ENCODE measurements around the gene LDB2. TPM values are rescaled to one million over a fixed set of nuclear protein-coding genes. Genes with fewer than 3 reads are reported as not detected.

The LDB2 gene
- polyA plus RNA-seq, 3 donors: not detected

GRCh38 chr4:16835597-16836247, 62.7 kb downstream of the LDB2 start:
- no peak for TF ChIP-seq CTCF (IDR thresholded peaks at IDR 0.05)

GRCh38 chr4:16834814-16835213, 63.6 kb downstream of the LDB2 start:
- H3K27ac Mint-ChIP-seq: no peak overlapping the region
- intact Hi-C loops (cut with micrococcal nuclease): no loop called here
- Histone ChIP-seq H3K4me2 (replicated peaks; ENCODE audit: extremely low read depth, low read length, poor library complexity, severe bottlenecking) (no peak overlapping the region), H3K9ac (ENCODE audit: insufficient read depth, low read length, poor library complexity, severe bottlenecking) (no peak overlapping the region), H4K20me1 (ENCODE audit: insufficient read depth, low read length) (no peaks in the 10 kb centered on the region), H3K27me3 (ENCODE audit: control insufficient read depth in 2 of 2, insufficient read depth in 2 of 2, low read length in 2 of 2) (no peaks in the 10 kb centered on the region), H2AFZ (ENCODE audit: insufficient read depth, low read depth, low read length, poor library complexity, severe bottlenecking) (no peak overlapping the region), H3K4me1 (ENCODE audit: control insufficient read depth in 1 of 2, insufficient read depth in 2 of 2, low read length in 2 of 2) (no peaks in the 10 kb centered on the region), H3K79me2 (ENCODE audit: insufficient read depth, low read length) (no peaks in the 10 kb centered on the region), H3K9me3 (replicated peaks in 1 of 2; ENCODE audit: control insufficient read depth in 1 of 2, insufficient read depth in 1 of 2, low read length in 2 of 2) (no peaks in the 10 kb centered on the region), H3K4me3 (replicated peaks in 1 of 3; ENCODE audit: low read depth in 2 of 3, low read length in 3 of 3) (no peak overlapping the region), H3K27ac (ENCODE audit: low read depth in 1 of 2, low read length in 2 of 2) (no peak overlapping the region), H3K36me3 (replicated peaks in 1 of 2; ENCODE audit: control insufficient read depth in 1 of 2, insufficient read depth in 2 of 2, low read length in 2 of 2) (no peaks in the 10 kb centered on the region)
- peaks cover 1 to 6% (median 1%) of the 10 kb centered on the region in 3 donors for H3K27me3 Mint-ChIP-seq (ENCODE audit: low read depth in 3 of 3)
- no peaks in the 10 kb centered on the region for H3K4me1 Mint-ChIP-seq
- peaks cover 0 to 4% (median 0%) of the 10 kb centered on the region in 7 donors for H3K9me3 Mint-ChIP-seq
- no CpG with 5 or more reads among the region's 2 CpGs for WGBS (ENCODE audit: insufficient coverage)
- no peak overlapping the region for H3K4me3 Mint-ChIP-seq
- no peaks in the 10 kb centered on the region for H3K36me3 Mint-ChIP-seq
- no peak for DNase-seq
- TF ChIP-seq CTCF (IDR thresholded peaks at IDR 0.05): no peak

More at GRCh38 chr4:16835597-16836247, 62.7 kb downstream of the LDB2 start:
- H3K4me1 Mint-ChIP-seq: no peaks in the 10 kb centered on the region
- Histone ChIP-seq H4K20me1 (ENCODE audit: insufficient read depth, low read length) (no peaks in the 10 kb centered on the region), H3K27me3 (ENCODE audit: control insufficient read depth in 2 of 2, insufficient read depth in 2 of 2, low read length in 2 of 2) (no peaks in the 10 kb centered on the region), H3K4me3 (replicated peaks in 1 of 3; ENCODE audit: low read depth in 2 of 3, low read length in 3 of 3) (no peak overlapping the region), H3K36me3 (replicated peaks in 1 of 2; ENCODE audit: control insufficient read depth in 1 of 2, insufficient read depth in 2 of 2, low read length in 2 of 2) (no peaks in the 10 kb centered on the region), H2AFZ (ENCODE audit: insufficient read depth, low read depth, low read length, poor library complexity, severe bottlenecking) (no peak overlapping the region), H3K4me2 (replicated peaks; ENCODE audit: extremely low read depth, low read length, poor library complexity, severe bottlenecking) (no peak overlapping the region), H3K9me3 (replicated peaks in 1 of 2; ENCODE audit: control insufficient read depth in 1 of 2, insufficient read depth in 1 of 2, low read length in 2 of 2) (no peaks in the 10 kb centered on the region), H3K9ac (ENCODE audit: insufficient read depth, low read length, poor library complexity, severe bottlenecking) (no peak overlapping the region), H3K4me1 (ENCODE audit: control insufficient read depth in 1 of 2, insufficient read depth in 2 of 2, low read length in 2 of 2) (no peaks in the 10 kb centered on the region), H3K27ac (ENCODE audit: low read depth in 1 of 2, low read length in 2 of 2) (no peak overlapping the region), H3K79me2 (ENCODE audit: insufficient read depth, low read length) (no peaks in the 10 kb centered on the region)
- no CpG with 5 or more reads among the region's 2 CpGs for WGBS (ENCODE audit: insufficient coverage)
- no peaks in the 10 kb centered on the region for H3K36me3 Mint-ChIP-seq
- H3K4me3 Mint-ChIP-seq: no peak overlapping the region
- H3K9me3 Mint-ChIP-seq: peaks cover 0 to 4% (median 0%) of the 10 kb centered on the region in 7 donors
- intact Hi-C loops (cut with micrococcal nuclease): no loop called here
- H3K27ac Mint-ChIP-seq: no peak overlapping the region
- peaks cover 1 to 7% (median 1%) of the 10 kb centered on the region in 3 donors for H3K27me3 Mint-ChIP-seq (ENCODE audit: low read depth in 3 of 3)
- DNase-seq: no peak

Measured in CD14-positive monocyte (primary cell).